ENCODE data around the gene TMEM200B.

The TMEM200B gene

GRCh38 chr1:29123887-29124365 is at the start of gene TMEM200B:
TMEM200B (minus strand) TSS chr1:29123903; CDS start chr1:29121828, 2,075 bp downstream.
- no peak for DNase-seq

DNA sequence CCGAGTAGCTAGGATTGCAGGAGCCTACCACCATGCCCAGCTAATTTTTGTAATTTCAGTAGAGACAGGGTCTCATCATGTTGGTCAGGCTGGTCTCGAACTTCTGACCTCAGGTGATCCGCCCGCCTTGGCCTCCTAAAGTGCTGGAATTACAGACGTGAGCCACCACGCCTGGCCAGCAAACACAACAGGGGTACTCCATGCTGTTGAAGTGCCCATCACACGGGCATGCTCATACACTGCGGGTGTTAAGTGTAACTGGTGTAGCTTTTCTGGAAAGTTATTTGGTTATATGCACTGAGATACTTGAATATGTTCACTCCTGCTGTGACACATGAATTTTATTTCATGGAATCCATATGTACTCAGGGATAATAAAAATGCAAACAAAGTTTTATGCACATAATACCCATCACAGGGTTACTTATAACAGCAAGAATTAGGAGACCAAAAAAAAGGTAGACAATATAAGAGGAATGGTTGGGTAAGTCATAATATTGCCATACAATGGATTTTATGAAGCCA is 48.8 kb upstream of the TMEM200B start:
- DNase-seq, result peak; percentile 49

DNA sequence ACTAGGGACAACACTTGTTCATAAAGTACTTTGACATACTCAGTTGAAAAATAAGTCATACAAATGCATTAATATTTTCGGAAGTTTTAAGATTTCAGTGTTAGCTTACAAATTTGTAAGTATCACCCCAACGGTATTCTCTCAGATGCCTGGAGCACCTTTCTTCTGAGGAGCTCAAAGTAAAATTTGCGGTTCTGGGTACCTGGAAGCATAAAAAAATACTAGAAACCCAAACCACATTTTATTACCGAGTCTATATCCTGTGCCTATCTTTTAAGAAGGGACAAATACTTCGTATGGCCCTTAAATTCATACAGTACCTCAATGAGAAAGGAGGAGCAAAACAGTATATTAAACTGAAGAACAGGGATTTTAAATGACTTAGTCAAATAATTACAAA is 47.8 kb upstream of the TMEM200B start:
- DNase-seq, result no peak

GRCh38 chr1:29171089-29171488 is 47.4 kb upstream of the TMEM200B start:
- peak; percentile 26 for DNase-seq

- no peak for DNase-seq
These were observed 46.3 kb upstream of the TMEM200B start for GRCh38 chr1:29169976-29170375.

GRCh38 chr1:29167904-29168303 is 44.2 kb upstream of the TMEM200B start:
- DNase-seq, result no peak

DNA sequence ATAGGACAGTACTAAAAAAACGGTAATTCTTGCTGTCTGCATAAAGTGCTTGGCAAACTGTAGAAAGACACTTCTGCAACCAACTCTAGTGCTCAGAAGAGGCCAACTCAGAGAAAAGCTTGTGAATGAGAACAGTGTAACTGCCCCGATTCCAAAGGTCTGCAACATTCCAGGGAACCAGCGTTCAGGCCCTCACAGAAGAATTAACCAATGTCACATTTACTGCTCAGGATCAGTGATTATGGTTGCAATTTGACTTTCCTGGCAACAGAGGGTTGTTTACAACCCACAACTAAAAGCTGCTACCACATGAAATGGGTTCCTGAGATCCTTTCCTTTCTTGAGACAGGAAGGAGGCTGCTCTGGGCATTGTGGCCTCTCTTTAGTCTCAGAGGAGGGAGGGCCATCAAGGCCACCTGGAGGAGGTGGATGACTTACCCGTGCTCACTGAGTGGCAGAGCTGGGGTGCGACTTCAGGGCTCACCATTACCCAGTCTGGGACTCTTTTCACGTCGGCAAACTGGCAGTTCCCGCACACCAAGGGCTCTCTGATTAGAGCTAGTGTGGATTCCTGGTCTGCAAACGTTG is 42.7 kb upstream of the TMEM200B start:
- DNase-seq, result no peak

DNA sequence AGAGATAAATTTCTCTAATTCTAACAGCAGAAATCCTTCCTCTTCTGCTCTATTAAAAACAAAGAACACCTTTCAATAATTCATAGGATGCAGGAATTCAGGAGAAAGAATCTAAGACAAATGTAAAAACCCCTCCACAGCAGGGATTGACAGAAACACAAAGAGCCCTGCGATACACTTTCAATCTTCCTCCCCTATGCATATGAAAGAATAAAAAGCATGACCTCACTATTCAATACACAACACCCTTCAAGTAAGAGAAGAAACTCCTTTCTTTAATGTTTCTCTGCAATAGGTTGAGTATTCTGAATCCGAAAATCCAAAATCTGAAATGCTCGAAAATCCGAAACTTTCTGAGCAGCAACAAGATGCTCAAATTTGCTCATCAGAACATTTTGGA is 40.9 kb upstream of the TMEM200B start:
- DNase-seq, result no peak

DNA sequence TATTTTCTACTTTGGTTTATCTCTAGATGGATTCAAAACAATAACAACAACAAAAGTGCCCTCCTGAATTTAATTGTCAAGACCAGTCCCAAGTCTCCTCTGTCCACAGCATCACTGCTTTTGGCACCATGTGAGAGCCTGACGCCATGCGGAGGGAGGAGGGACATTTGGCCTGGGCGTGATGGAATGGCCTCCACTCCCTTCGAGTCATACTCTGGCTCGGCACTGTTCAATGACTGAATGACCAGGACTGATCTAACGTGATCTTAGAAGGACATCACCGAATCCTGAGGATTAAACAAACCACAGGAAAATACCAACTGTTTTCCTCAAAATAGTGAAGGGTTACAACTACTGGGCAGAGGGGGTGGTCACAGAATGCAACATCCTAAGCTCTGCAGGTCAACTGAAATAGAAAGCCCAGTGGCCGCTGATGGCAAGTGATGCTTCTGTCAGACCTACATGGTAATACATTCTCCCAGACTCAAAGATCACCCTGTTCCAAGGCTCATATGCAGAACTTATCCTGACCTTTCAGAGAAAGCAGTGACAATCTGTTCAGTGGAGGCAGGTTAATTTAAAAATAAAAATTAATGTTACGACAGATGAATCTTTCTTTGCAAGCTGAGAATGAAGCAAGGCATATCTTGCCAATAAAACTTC is 38.9 kb upstream of the TMEM200B start:
- peak; percentile 33 for DNase-seq

GRCh38 chr1:29162025-29162424 is 38.3 kb upstream of the TMEM200B start:
- no peak for DNase-seq

DNA sequence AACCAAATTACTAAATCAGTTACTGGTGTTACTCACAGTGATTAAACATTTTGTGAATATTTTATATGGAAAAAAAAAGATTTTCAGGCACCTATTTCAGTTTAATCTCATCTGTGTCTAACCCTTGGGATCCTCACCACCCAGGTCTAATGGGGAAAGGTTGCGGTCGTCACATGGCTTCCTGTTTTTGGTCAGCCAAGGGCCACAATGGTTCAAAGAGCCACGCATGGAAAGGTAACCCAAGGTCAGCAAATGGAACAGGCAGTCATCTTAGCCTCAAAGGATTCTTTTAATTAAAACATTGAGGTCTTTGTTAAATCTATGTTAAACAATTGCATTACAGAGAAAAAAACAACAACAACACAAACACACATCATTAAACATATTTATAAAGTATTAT is 36.1 kb upstream of the TMEM200B start:
- no peak for DNase-seq

- DNase-seq, result no peak
These were observed 33.5 kb upstream of the TMEM200B start for GRCh38 chr1:29157269-29157601.

GRCh38 chr1:29156543-29157268 is 33.0 kb upstream of the TMEM200B start:
- no peak for DNase-seq

- DNase-seq, result no peak
These were observed 28.5 kb upstream of the TMEM200B start for GRCh38 chr1:29152046-29152805.

- peak; percentile 32 for DNase-seq
These were observed 26.6 kb upstream of the TMEM200B start for GRCh38 chr1:29150346-29150745.

DNA sequence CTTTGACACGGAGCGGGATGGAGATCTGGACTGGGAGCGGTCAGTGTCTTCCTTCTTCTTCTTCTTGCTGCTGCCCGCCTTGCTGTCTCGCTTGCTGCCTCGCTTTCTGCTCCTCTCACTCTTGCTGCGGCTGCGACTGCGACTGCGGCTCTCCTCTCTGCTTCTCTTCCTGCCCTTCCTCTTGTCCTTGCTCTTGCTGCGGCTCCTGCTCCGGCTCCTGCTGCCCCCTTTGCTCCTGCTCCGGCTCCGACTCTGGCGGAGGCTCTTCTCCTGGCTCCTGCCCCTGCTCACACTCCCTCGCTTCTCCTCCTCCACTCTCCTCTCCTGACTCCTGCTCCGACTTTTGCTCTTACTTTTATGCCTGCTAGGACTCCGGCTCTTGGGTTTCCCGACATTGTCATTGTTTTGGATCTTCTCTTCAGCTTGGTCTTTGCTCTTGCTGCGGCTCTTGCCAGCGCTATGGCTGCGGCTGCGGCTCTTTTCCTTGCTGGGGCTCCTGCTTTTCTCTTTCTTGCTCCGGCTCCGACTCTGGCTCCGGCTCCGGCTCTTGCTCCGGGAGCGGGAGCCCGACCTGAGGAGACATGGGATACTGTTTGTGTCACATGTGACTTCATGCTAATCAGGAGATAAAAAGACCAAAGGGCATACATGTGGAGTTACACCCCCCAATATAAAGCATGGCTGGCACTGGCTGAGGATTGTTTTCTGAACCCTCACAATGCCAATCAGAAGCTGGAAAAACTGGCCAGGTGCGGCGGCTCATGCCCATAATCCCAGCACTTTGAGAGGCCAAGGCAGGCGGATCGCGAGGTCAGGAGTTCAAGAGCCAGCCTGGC is 25.2 kb upstream of the TMEM200B start:
- DNase-seq, result peak; percentile 41

GRCh38 chr1:29145739-29146437 is 22.2 kb upstream of the TMEM200B start:
- peak; percentile 46 for DNase-seq

- DNase-seq, result peak; percentile 22
These were observed 20.5 kb upstream of the TMEM200B start for GRCh38 chr1:29144178-29144577.

- DNase-seq, result no peak
These were observed 19.0 kb upstream of the TMEM200B start for GRCh38 chr1:29142714-29143113.

GRCh38 chr1:29136391-29136915 is 12.8 kb upstream of the TMEM200B start:
- DNase-seq, result no peak

DNA sequence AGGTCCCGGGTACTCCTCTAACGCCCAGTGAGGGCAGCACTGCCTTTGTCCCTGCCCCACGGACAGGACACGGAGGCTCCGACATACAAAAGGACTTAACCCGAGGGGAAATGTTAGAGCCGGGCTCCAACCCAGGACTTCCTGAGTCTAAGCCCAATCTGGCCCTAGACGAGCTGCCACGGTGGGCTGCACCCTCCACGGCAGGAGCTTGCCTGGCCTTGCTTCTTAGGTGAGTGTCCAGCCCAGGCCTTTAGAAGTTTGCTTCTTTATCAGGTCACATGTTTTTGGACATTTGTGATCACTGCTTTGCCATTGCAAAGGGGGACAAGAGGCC is 11.0 kb upstream of the TMEM200B start:
- DNase-seq, result no peak
